ENCODE data around the gene CCDC142.

Gene CCDC142

GRCh38 chr2:74482801-74483674, at the start of gene CCDC142, which contains the start of gene TTC31:
Gene CCDC142 (minus strand): TSS chr2:74482998. CDS start chr2:74482837, 161 bp downstream.
Gene TTC31 (plus strand): TSS chr2:74483081. CDS start chr2:74483096, 15 bp downstream.
- DNase-seq: peak; percentile 94

GRCh38 chr2:74532222-74532621, 49.4 kb upstream of the CCDC142 start:
- DNase-seq: no peak

GRCh38 chr2:74531666-74532065, 48.9 kb upstream of the CCDC142 start:
- DNase-seq: no peak

- DNase-seq: no peak
These were observed 47.7 kb upstream of the CCDC142 start for GRCh38 chr2:74530239-74531187.

GRCh38 chr2:74529357-74530238, 46.8 kb upstream of the CCDC142 start, which contains the start of the genes AUP1 and HTRA2:
Gene AUP1 (minus strand): TSS chr2:74529706. CDS start chr2:74529629, 77 bp downstream.
Gene HTRA2 (plus strand): TSS chr2:74529933. CDS start chr2:74530007, 74 bp downstream.
- DNase-seq: peak; percentile 99

- DNase-seq: no peak
These were observed 46.0 kb upstream of the CCDC142 start for GRCh38 chr2:74528600-74529356.

GRCh38 chr2:74527741-74528140, 44.9 kb upstream of the CCDC142 start:
- DNase-seq: no peak

GRCh38 chr2:74526649-74527230, 43.9 kb upstream of the CCDC142 start:
- no peak for DNase-seq

GRCh38 chr2:74525717-74526648, 43.2 kb upstream of the CCDC142 start, which contains the start of gene DQX1:
Gene DQX1 (minus strand): TSS chr2:74526231. CDS start chr2:74525729, 502 bp downstream.
- DNase-seq: no peak

GRCh38 chr2:74524955-74525716, 42.3 kb upstream of the CCDC142 start:
- DNase-seq: no peak

- no peak for DNase-seq
These were observed 41.2 kb upstream of the CCDC142 start for GRCh38 chr2:74524005-74524404.

- DNase-seq: no peak
These were observed 39.7 kb upstream of the CCDC142 start for GRCh38 chr2:74522516-74522915.

- no peak for DNase-seq
These were observed 33.9 kb upstream of the CCDC142 start for GRCh38 chr2:74516650-74517049.

GRCh38 chr2:74515981-74516633, 33.3 kb upstream of the CCDC142 start:
- DNase-seq: no peak

GRCh38 chr2:74515271-74515980, 32.6 kb upstream of the CCDC142 start:
- DNase-seq: no peak

GRCh38 chr2:74514368-74515270, 31.8 kb upstream of the CCDC142 start, which contains the start of gene TLX2:
Gene TLX2 (plus strand): TSS chr2:74514450. CDS start chr2:74514807, 357 bp downstream.
- no peak for DNase-seq
